Activated B cell treated with CpG ODN at 0.5 μM for 24 hours (primary cell): ENCODE data around the gene DKK3. TPM values are rescaled to one million over a fixed set of nuclear protein-coding genes. Genes with fewer than 3 reads are reported as not detected.

ENCODE experiments used
- ATAC-seq: fragments of 200-7000 bp; cut with Tn5 transposase; one replicate; pipeline ENCODE4 v1.10.0; 2021; ENCODE audit warnings: low read depth, mild to moderate bottlenecking, moderate library complexity
- CTCF ChIA-PET: fragments of 350-600 bp; sonication (Branson Sonifier 250); formaldehyde crosslinking; loops from one replicate; lab custom pipeline; 2021; ENCODE audit warnings: antibody characterized with exemption; lab: Charles Lee
- POLR2A ChIA-PET: fragments of 350-600 bp; sonication (Branson Sonifier 250); formaldehyde crosslinking; loops from one replicate; lab custom pipeline; 2021; ENCODE audit warnings: antibody characterized with exemption; lab: Charles Lee
- DNase-seq: peaks from one replicate; pipeline ENCODE4 v3.0.0; 2022
- H3K27ac Mint-ChIP-seq: one replicate; pipeline ENCODE4 v1.8.0; 2020; ENCODE audit warnings: mixed read lengths
- H3K27me3 Mint-ChIP-seq: one replicate; pipeline ENCODE4 v1.8.0; 2021; ENCODE audit warnings: mixed read lengths
- H3K36me3 Mint-ChIP-seq: one replicate; pipeline ENCODE4 v1.8.0; 2021; ENCODE audit warnings: low read depth, mixed read lengths
- H3K4me1 Mint-ChIP-seq: one replicate; pipeline ENCODE4 v1.8.0; 2021; ENCODE audit warnings: mixed read lengths
- H3K4me3 Mint-ChIP-seq: one replicate; pipeline ENCODE4 v1.8.0; 2020; ENCODE audit warnings: mild to moderate bottlenecking, mixed read lengths
- H3K9me3 Mint-ChIP-seq: one replicate; pipeline ENCODE4 v1.8.0; 2020; ENCODE audit warnings: mixed read lengths
- intact Hi-C: fragments of 100-400 bp; cut with micrococcal nuclease; formaldehyde crosslinking; loops from one replicate; pipeline ENCODE4 v1.15.1; 2024
- total RNA-seq: library from RNA; stranded (reverse); gene quantifications from 2 replicates; pipeline ENCODE4 v1.2.3, GENCODE V29; 2022
- TF ChIP-seq, protein P1 (sequence below): fragments of 200-600 bp; IDR thresholded peaks from one replicate; pipeline ENCODE4 v1.8.0; 2022; ENCODE audit warnings: antibody characterized with exemption, mild to moderate bottlenecking

DKK3 gene
- total RNA-seq, 1 donor from 2014 or later = not detected

DNA sequence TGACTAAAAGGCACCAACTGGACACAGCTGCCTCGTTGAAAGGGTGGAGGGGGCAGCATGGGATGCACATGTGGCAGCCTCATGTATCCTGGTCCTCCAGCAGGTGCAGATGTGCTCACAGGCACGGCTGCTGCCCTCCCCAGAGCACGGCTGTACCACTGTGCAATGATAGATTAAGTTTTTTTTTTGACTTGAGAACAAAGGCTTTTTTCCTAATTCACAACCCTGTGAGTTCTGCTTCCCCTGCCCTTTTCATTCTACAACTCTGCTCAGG lies 11.4 kb downstream of the DKK3 start:
- TF ChIP-seq, protein P1, sequence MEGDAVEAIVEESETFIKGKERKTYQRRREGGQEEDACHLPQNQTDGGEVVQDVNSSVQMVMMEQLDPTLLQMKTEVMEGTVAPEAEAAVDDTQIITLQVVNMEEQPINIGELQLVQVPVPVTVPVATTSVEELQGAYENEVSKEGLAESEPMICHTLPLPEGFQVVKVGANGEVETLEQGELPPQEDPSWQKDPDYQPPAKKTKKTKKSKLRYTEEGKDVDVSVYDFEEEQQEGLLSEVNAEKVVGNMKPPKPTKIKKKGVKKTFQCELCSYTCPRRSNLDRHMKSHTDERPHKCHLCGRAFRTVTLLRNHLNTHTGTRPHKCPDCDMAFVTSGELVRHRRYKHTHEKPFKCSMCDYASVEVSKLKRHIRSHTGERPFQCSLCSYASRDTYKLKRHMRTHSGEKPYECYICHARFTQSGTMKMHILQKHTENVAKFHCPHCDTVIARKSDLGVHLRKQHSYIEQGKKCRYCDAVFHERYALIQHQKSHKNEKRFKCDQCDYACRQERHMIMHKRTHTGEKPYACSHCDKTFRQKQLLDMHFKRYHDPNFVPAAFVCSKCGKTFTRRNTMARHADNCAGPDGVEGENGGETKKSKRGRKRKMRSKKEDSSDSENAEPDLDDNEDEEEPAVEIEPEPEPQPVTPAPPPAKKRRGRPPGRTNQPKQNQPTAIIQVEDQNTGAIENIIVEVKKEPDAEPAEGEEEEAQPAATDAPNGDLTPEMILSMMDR = no peak
- H3K4me1 Mint-ChIP-seq = peaks cover 6% of the 10 kb centered on the region

GRCh38 chr11:11996321-11997048 lies 11.9 kb downstream of the DKK3 start:
- peaks cover 9% of the 10 kb centered on the region for H3K27me3 Mint-ChIP-seq
- TF ChIP-seq, protein P1 = no peak
- DNase-seq (no peak), ATAC-seq (no peak)
- no peaks in the 10 kb centered on the region for H3K9me3 Mint-ChIP-seq
- intact Hi-C loops = no loop called here
- CTCF ChIA-PET = no interaction called here
- H3K36me3 Mint-ChIP-seq = no peaks in the 10 kb centered on the region
- no peak overlapping the region for H3K4me3 Mint-ChIP-seq
- POLR2A ChIA-PET = no interaction called here
- peaks cover 6% of the 10 kb centered on the region for H3K4me1 Mint-ChIP-seq
- H3K27ac Mint-ChIP-seq = no peak overlapping the region

More for the DNA sequence above, 11.4 kb downstream of the DKK3 start:
- Mint-ChIP-seq H3K27ac (no peak overlapping the region), H3K36me3 (no peaks in the 10 kb centered on the region), H3K4me3 (no peak overlapping the region), H3K27me3 (peaks cover 8% of the 10 kb centered on the region), H3K9me3 (no peaks in the 10 kb centered on the region)
- ATAC-seq (no peak), DNase-seq (no peak)
- CTCF ChIA-PET = no interaction called here
- intact Hi-C loops = no loop called here
- POLR2A ChIA-PET = no interaction called here

GRCh38 chr11:11995601-11996000 lies 12.8 kb downstream of the DKK3 start:
- H3K4me3 Mint-ChIP-seq = no peak overlapping the region
- peaks cover 13% of the 10 kb centered on the region for H3K27me3 Mint-ChIP-seq
- H3K36me3 Mint-ChIP-seq = no peaks in the 10 kb centered on the region
- H3K4me1 Mint-ChIP-seq = peaks cover 6% of the 10 kb centered on the region
- H3K9me3 Mint-ChIP-seq = no peaks in the 10 kb centered on the region
- intact Hi-C loops = no loop called here
- ATAC-seq = no peak
- TF ChIP-seq, protein P1 = no peak
- H3K27ac Mint-ChIP-seq = no peak overlapping the region
- no peak for DNase-seq
- POLR2A ChIA-PET = no interaction called here
- CTCF ChIA-PET = no interaction called here

- Mint-ChIP-seq H3K4me3 (no peak overlapping the region), H3K27ac (no peak overlapping the region), H3K27me3 (peaks cover 15% of the 10 kb centered on the region), H3K4me1 (peaks cover 6% of the 10 kb centered on the region), H3K9me3 (no peaks in the 10 kb centered on the region), H3K36me3 (no peaks in the 10 kb centered on the region)
- intact Hi-C loops = no loop called here
- POLR2A ChIA-PET = no interaction called here
- TF ChIP-seq, protein P1 = no peak
- ATAC-seq (no peak), DNase-seq (no peak)
- CTCF ChIA-PET = no interaction called here
Measured at GRCh38 chr11:11993839-11994238, 14.6 kb downstream of the DKK3 start.

DNA sequence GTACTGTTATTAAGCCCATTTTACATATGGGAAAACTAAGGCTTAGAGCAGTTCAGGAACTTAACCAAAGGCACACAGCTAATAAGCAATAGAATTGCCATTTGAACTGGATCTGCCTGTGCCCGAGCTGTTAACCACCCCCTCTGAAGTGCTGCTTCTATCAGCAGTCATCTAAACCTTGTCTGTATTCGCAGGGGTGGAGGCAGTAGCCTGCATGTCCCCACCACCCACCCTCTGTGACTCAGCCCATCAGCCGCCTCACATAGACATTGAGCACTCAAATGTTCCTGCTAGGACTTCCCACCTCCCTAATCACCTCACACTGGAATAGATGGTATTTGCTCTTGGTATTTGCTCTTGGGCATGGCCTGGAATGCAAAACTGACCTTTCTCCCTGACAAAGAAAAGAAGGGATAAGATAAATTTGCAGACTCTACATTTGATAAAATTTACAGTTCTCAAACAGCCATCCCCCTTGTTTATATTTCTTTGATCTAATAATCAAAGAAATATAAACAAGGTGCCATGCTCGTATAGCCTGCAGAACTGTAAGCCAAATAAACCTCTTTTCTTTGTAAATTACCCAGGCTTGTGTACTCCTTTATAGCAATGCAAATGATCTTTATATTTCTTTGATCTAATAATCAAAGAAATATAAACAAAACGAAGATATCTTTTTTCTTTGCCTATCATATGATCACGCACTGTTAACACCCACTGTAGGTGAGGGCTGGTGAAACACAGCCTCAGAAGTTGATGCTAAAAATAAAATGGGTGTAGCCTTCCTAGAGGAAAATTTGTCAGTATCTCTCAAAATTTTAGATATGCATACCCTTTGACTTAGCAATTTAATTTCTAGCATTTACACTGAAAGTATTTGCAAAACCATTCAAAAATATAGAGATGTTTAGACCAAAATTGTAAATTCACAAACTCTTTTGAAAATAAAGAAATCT lies 15.9 kb downstream of the DKK3 start:
- intact Hi-C loops = no loop called here
- DNase-seq (no peak), ATAC-seq (no peak)
- CTCF ChIA-PET = no interaction called here
- Mint-ChIP-seq H3K9me3 (no peaks in the 10 kb centered on the region), H3K4me1 (no peaks in the 10 kb centered on the region), H3K27me3 (peaks cover 15% of the 10 kb centered on the region), H3K4me3 (no peak overlapping the region), H3K27ac (no peak overlapping the region), H3K36me3 (no peaks in the 10 kb centered on the region)
- TF ChIP-seq, protein P1 = no peak
- POLR2A ChIA-PET = no interaction called here
